Bronchial epithelial cell (primary cell): ENCODE data around the gene DCLRE1C. TPM values are rescaled to one million over a fixed set of nuclear protein-coding genes. Genes with fewer than 3 reads are reported as not detected.

Experiments
- DNase-seq: peaks from one replicate; pipeline ENCODE4 v3.0.0-alpha.2; 2010; ENCODE audit warnings: low read depth
- FAIRE-seq: peaks from 2 replicates; lab custom pipeline; 2011; peaks lifted over from hg19 to GRCh38; lab: Jason Lieb, UNC
- H3K27me3 ChIP-seq: 2 replicates; pipeline ENCODE4 v1.5.1; 2011; ENCODE audit warnings: low read length; ENCODE audit not compliant: control insufficient read depth, insufficient read depth
- H3K36me3 ChIP-seq: 2 replicates; pipeline ENCODE4 v1.5.1; 2011; ENCODE audit warnings: low read length; ENCODE audit not compliant: control insufficient read depth, insufficient read depth
- H3K4me3 ChIP-seq: 2 replicates; pipeline ENCODE4 v1.5.1; 2011; ENCODE audit warnings: mild to moderate bottlenecking, low read depth, low read length, control low read depth
- CTCF ChIP-seq: IDR thresholded peaks from 2 replicates; pipeline ENCODE4 v1.5.1; 2011; ENCODE audit warnings: mild to moderate bottlenecking, moderate library complexity, low read length, control low read depth, inconsistent platforms; ENCODE audit not compliant: insufficient read depth, severe bottlenecking
- total RNA-seq: library from RNA; depleted of rRNA; stranded (reverse); fragments of >200 nt; gene quantifications from 2 replicates; pipeline ENCODE4 v1.2.1, GENCODE V29; 2014

DCLRE1C gene
- total RNA-seq, 1 donor from 2014 or later: 9.0 TPM

- FAIRE-seq: no peak
- H3K4me3 ChIP-seq: no peak overlapping the region
These were observed 69.8 kb downstream of the DCLRE1C start for GRCh38 chr10:14884082-14884481.

GRCh38 chr10:14880229-14880628, 73.7 kb downstream of the DCLRE1C start:
- Histone ChIP-seq H3K4me3 (no peak overlapping the region), H3K27me3 (no peaks in the 10 kb centered on the region), H3K36me3 (no peaks in the 10 kb centered on the region)
- FAIRE-seq (no peak), DNase-seq (peak; percentile 8)
- no peak for TF ChIP-seq CTCF

More at GRCh38 chr10:14884082-14884481, 69.8 kb downstream of the DCLRE1C start:
- no peak for TF ChIP-seq CTCF
- no peaks in the 10 kb centered on the region for H3K36me3 ChIP-seq
- H3K27me3 ChIP-seq: no peaks in the 10 kb centered on the region
- DNase-seq: no peak

GRCh38 chr10:14879928-14880193, 74.0 kb downstream of the DCLRE1C start:
- H3K27me3 ChIP-seq: no peaks in the 10 kb centered on the region
- H3K36me3 ChIP-seq: no peaks in the 10 kb centered on the region
- FAIRE-seq (no peak), DNase-seq (peak; percentile 2)
- TF ChIP-seq CTCF: no peak
- peak overlapping the region; percentile 100 for H3K4me3 ChIP-seq

GRCh38 chr10:14879124-14879927, 74.6 kb downstream of the DCLRE1C start:
- peak overlapping the region; percentile 100 for H3K4me3 ChIP-seq
- H3K36me3 ChIP-seq: no peaks in the 10 kb centered on the region
- TF ChIP-seq CTCF: no peak
- H3K27me3 ChIP-seq: no peaks in the 10 kb centered on the region
- DNase-seq (peak; percentile 23), FAIRE-seq (no peak)

- H3K27me3 ChIP-seq: no peaks in the 10 kb centered on the region
- TF ChIP-seq CTCF: peak; percentile 5
- H3K36me3 ChIP-seq: no peaks in the 10 kb centered on the region
- peak within 1 kb of the TSS; percentile 100 for H3K4me3 ChIP-seq
- FAIRE-seq: no peak
- peak; percentile 76 for DNase-seq
These were observed 75.4 kb downstream of the DCLRE1C start, which contains the start of gene SUV39H2 for GRCh38 chr10:14878266-14879123. Gene SUV39H2 (plus strand): TSS chr10:14878866. CDS start chr10:14878889, 23 bp downstream.
